GM12892 (cell line): ENCODE measurements around the gene SAAL1. TPM values are rescaled to one million over a fixed set of nuclear protein-coding genes. Genes with fewer than 3 reads are reported as not detected.
"Not testable (repeated sequence)": the region's sequence is repeated elsewhere in the genome, so short reads cannot be mapped to it uniquely, and the experiment has no call there.

Experiments
- DNase-seq: peaks from one replicate; pipeline ENCODE4 v3.0.0; 2011; ENCODE audit not compliant: insufficient read length
- FAIRE-seq: peaks from 2 replicates; lab custom pipeline; 2011; peaks lifted over from hg19 to GRCh38; lab: Jason Lieb, UNC
- POLR2A ChIP-seq: IDR thresholded peaks from 2 replicates; pipeline ENCODE4 v1.6.1; 2011; ENCODE audit warnings: low read depth, low read length, control low read depth
- POLR2AphosphoS5 ChIP-seq: IDR thresholded peaks from 2 replicates; pipeline ENCODE4 v1.6.1; 2011; ENCODE audit warnings: low read depth, low read length, control low read depth
- TAF1 ChIP-seq: IDR thresholded peaks from 2 replicates; pipeline ENCODE4 v1.6.1; 2011; ENCODE audit warnings: low read depth, mild to moderate bottlenecking, control low read depth, low read length, borderline replicate concordance
- polyA plus RNA-seq: library from polyadenylated mRNA; unstranded; fragments of >200 nt; gene quantifications from one replicate; pipeline ENCODE4 v1.2.1, GENCODE V29; 2012; ENCODE audit warnings: missing spikeins, inconsistent platforms; ENCODE audit not compliant: missing spikeins

The SAAL1 gene, protein sequence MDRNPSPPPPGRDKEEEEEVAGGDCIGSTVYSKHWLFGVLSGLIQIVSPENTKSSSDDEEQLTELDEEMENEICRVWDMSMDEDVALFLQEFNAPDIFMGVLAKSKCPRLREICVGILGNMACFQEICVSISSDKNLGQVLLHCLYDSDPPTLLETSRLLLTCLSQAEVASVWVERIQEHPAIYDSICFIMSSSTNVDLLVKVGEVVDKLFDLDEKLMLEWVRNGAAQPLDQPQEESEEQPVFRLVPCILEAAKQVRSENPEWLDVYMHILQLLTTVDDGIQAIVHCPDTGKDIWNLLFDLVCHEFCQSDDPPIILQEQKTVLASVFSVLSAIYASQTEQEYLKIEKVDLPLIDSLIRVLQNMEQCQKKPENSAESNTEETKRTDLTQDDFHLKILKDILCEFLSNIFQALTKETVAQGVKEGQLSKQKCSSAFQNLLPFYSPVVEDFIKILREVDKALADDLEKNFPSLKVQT
- polyA plus RNA-seq: 24.7 TPM

GRCh38 chr11:18105802-18106574 is at the start of gene SAAL1:
Gene SAAL1, minus strand, starts transcription at chr11:18106082. Its CDS starts 41 bp downstream, at chr11:18106041.
- TF ChIP-seq TAF1: peak; percentile 84; the same call in 1 of the 2 replicates
- peak; percentile 74 for TF ChIP-seq POLR2AphosphoS5
- peak; percentile 86 for TF ChIP-seq POLR2A
- peak; percentile 96 for FAIRE-seq
- peak; percentile 89 for DNase-seq

DNA sequence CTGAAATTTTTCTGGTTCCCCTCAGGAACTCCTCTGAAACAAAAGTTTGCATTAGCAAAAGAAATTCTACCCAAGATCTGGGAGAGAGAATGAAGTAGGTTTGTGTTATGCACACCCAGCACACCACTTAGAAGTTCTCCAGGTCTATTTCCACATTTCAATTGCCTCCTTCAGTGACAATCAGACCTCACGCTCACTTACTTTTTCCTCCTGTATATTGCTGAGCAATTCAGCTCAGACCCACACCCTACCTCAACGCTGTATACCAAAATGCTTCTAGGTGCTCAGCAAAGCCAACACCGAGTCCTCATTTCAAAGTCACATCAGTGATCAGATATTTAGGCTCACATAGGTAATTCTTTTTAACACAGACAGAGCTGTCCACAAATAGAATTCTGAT is 45.7 kb upstream of the SAAL1 start:
- no peak for FAIRE-seq
- DNase-seq: no peak

DNA sequence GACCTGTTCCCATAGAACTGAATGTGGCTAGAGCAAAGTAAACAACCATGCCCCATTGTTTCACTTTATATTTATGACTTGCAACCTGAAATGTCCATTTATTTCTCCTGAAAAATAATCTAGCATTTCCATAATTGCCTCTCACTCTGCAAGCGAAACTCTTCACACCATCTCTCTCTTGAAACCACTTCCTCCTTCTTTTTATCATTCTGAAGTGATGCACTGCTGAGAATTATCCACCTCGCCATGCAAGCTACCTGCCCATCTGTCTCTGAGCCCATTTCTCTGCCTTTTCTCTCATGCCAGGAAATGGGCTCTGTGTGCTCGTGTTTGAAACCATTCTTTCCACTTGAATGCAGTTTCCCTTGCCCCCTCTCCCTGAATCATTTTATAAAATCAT is 40.0 kb upstream of the SAAL1 start:
- FAIRE-seq: no peak
- TF ChIP-seq TAF1: no peak
- TF ChIP-seq POLR2A: no peak
- no peak for TF ChIP-seq POLR2AphosphoS5

More for the DNA sequence above, 45.7 kb upstream of the SAAL1 start:
- no peak for TF ChIP-seq POLR2A
- no peak for TF ChIP-seq TAF1
- no peak for TF ChIP-seq POLR2AphosphoS5

GRCh38 chr11:18145025-18145424 is 39.1 kb upstream of the SAAL1 start:
- DNase-seq: no peak
- no peak for FAIRE-seq
- TF ChIP-seq POLR2A (no peak), TAF1 (no peak), POLR2AphosphoS5 (no peak)

More for the DNA sequence above, 40.0 kb upstream of the SAAL1 start:
- no peak for DNase-seq

DNA sequence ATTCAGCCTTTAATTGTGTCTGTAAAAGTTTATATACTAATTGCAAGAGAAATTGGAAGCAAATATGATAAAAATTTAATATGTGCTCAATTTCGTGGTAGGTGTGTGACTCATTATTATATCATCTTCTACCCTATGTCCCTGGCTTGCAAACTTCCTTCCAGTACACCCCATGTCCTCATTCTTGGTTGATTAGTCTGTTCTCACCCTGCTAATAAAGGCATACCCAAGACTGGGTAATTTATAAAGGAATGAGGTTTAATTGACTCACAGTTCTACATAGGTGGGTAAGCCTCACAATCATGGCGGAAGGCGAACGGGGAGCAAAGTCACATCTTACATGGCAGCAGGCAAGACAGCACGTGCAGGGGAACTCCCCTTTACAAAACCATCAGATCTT is 38.4 kb upstream of the SAAL1 start:
- FAIRE-seq (no peak), DNase-seq (no peak)
- TF ChIP-seq POLR2A (no peak), TAF1 (no peak), POLR2AphosphoS5 (no peak)

DNA sequence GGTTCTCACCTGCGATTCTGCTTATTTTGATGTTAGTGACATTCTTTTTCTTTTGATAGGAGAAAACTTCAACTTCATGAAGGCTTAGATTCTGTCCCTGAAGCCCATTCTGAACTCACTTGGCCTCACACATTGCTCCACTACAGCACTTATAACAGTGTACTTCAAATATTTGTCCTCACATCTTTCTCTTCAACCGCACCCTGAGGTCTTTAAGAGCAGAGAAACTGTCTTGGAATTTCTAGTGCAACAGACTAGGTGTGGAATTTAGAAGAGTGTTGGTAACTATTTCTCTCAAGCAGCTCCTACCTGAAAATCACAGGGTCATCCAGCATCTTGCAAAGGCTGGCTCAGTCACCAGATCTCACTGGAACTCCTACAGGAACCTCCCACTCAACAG is 34.3 kb upstream of the SAAL1 start:
- FAIRE-seq (no peak), DNase-seq (no peak)
- TF ChIP-seq TAF1 (no peak), POLR2AphosphoS5 (no peak), POLR2A (no peak)

DNA sequence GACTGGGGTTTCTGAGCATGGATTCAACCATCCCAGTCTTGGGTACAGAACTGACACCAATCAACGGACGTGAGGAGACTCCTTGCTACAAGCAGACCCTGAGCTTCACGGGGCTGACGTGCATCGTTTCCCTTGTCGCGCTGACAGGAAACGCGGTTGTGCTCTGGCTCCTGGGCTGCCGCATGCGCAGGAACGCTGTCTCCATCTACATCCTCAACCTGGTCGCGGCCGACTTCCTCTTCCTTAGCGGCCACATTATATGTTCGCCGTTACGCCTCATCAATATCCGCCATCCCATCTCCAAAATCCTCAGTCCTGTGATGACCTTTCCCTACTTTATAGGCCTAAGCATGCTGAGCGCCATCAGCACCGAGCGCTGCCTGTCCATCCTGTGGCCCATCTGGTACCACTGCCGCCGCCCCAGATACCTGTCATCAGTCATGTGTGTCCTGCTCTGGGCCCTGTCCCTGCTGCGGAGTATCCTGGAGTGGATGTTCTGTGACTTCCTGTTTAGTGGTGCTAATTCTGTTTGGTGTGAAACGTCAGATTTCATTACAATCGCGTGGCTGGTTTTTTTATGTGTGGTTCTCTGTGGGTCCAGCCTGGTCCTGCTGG is 31.4 kb upstream of the SAAL1 start:
- TF ChIP-seq POLR2AphosphoS5: no peak
- TF ChIP-seq TAF1: no peak
- no peak for TF ChIP-seq POLR2A
- no peak for DNase-seq
- no peak for FAIRE-seq

DNA sequence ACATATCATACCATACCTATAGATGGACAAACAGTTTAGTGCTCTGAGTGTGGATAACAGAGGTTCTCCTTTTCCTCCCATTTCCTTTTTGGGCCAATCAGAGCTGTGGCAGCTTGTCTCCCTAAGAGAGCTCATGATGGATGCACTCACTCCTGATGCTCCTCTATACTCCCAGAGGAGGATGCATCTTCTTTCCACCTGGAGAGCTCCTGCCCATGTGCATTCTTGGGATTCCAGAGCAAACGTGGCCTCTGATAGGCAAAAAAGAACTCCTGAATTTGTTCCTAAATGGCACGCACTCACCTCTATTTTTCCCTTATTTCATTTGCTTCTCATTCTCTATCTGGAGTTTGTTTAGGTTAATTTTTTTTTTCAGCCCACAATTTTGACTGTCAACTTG is 29.4 kb upstream of the SAAL1 start:
- FAIRE-seq (no peak), DNase-seq (no peak)
- no peak for TF ChIP-seq POLR2AphosphoS5
- TF ChIP-seq TAF1: no peak

- TF ChIP-seq POLR2A (no peak), POLR2AphosphoS5 (no peak), TAF1 (no peak)
- no peak for FAIRE-seq
- no peak for DNase-seq
Observed at GRCh38 chr11:18132341-18132740, 26.5 kb upstream of the SAAL1 start, which contains the start of gene MRGPRX3. Gene MRGPRX3, plus strand, starts transcription at chr11:18132571. Its CDS starts 4,632 bp downstream, at chr11:18137203.

DNA sequence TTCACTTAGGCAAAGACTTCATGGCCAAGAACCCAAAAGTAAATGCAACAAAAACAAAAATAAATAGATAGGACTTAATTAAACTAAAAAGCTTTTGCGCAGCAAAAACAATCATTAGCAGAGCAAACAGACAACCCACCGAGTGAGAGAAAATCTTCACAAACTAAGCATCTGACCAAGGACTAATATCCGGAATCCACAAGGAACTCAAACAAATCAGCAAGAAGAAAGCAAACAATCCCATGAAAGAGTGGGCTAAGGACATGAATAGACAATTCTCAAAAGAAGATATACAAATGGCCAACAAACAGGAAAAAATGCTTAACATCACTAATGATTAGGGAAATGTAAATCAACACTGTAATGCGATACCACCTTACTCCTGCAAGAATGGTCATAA is 25.2 kb upstream of the SAAL1 start:
- DNase-seq, FAIRE-seq: not testable (repeated sequence)

- DNase-seq, FAIRE-seq: not testable (repeated sequence)
Observed at GRCh38 chr11:18121331-18121828, 15.5 kb upstream of the SAAL1 start.
